OCI-LY7 (cell line): ENCODE measurements around the gene UBTD1.
"Not testable (repeated sequence)": the region's sequence is repeated elsewhere in the genome, so short reads cannot be mapped to it uniquely, and the experiment has no call there.

ENCODE experiments used
- CTCF ChIP-seq: fragments of 200-600 bp; sonication (generic); conservative IDR thresholded peaks from 2 replicates; pipeline ENCODE4 v1.5.1; 2014; ENCODE audit warnings: mild to moderate bottlenecking, antibody characterized with exemption, low read length, moderate library complexity, mixed read lengths
- EZH2phosphoT487 ChIP-seq: fragments of 200-600 bp; sonication (generic); IDR thresholded peaks from 2 replicates; pipeline ENCODE4 v1.6.1; 2018; ENCODE audit warnings: low read depth, borderline replicate concordance, mild to moderate bottlenecking, mixed run types, antibody characterized with exemption, low read length, moderate library complexity, mixed read lengths

GRCh38 chr10:97554336-97554735 is 55.6 kb downstream of the UBTD1 start:
- not testable (repeated sequence) for TF ChIP-seq CTCF, EZH2phosphoT487
